A549 (cell line): ENCODE data around the gene SF3B4. TPM values are rescaled to one million over a fixed set of nuclear protein-coding genes. Genes with fewer than 3 reads are reported as not detected.

ENCODE experiments used
- ATAC-seq, 2 experiments: fragments of 200-7000 bp in 1 of 2; fragments of >200 bp in 1 of 2; cut with Nextera tagmentation in 1 of 2; cut with Tn5 transposase in 1 of 2; 3 replicates each; pipeline versions ENCODE4 v1.8.0 to v1.9.1; 2018 to 2020; ENCODE audit warnings: mild to moderate bottlenecking in 1 of 2, moderate library complexity in 1 of 2
- CTCF ChIA-PET: fragments of 300-600 bp; sonication (Branson Sonifier 250); formaldehyde crosslinking; extraction: SDS; loops from one replicate; lab custom pipeline; 2021; ENCODE audit warnings: antibody characterized with exemption, inconsistent platforms; lab: Yijun Ruan, JAX
- POLR2A ChIA-PET: fragments of 350-600 bp; formaldehyde crosslinking; extraction: SDS; loops from one replicate; lab custom pipeline; 2021; ENCODE audit warnings: antibody characterized with exemption, inconsistent platforms; lab: Yijun Ruan, JAX
- DNase-seq, 2 experiments: peaks; one replicate each; pipeline versions ENCODE4 v3.0.0 to v3.0.0-alpha.2; 2011 to 2016; ENCODE audit warnings: low read depth in 1 of 2, low spot score in 1 of 2
- FAIRE-seq: peaks from 2 replicates; lab custom pipeline; 2011; peaks lifted over from hg19 to GRCh38; lab: Jason Lieb, UNC
- H3K27ac ChIP-seq, 2 experiments: fragments of >200 bp; sonication (Bioruptor Twin); formaldehyde crosslinking; 3 replicates each; pipeline ENCODE4 v1.5.1; 2016 to 2017
- H3K4me1 ChIP-seq: fragments of >200 bp; sonication (Bioruptor Twin); formaldehyde crosslinking; 3 replicates; pipeline ENCODE4 v1.6.1; 2016
- H3K4me2 ChIP-seq: fragments of >200 bp; sonication (Bioruptor Twin); formaldehyde crosslinking; 3 replicates; pipeline ENCODE4 v1.6.1; 2016
- H3K4me3 ChIP-seq: fragments of >200 bp; sonication (Bioruptor Twin); formaldehyde crosslinking; 3 replicates; pipeline ENCODE4 v1.5.1; 2016
- H3K9me3 ChIP-seq: fragments of >200 bp; sonication (Bioruptor Twin); formaldehyde crosslinking; 3 replicates; pipeline ENCODE4 v1.6.1; 2016
- BHLHE40 ChIP-seq: IDR thresholded peaks from 2 replicates; pipeline ENCODE4 v1.6.1; 2012; ENCODE audit warnings: low read depth, low read length, inconsistent platforms
- CBX2 ChIP-seq: fragments of 200-600 bp; sonication (generic); IDR thresholded peaks from 2 replicates; pipeline ENCODE4 v1.6.1; 2016; ENCODE audit warnings: low read depth, mild to moderate bottlenecking, borderline replicate concordance
- CBX8 ChIP-seq: fragments of 200-600 bp; sonication (generic); IDR thresholded peaks from 2 replicates; pipeline ENCODE4 v1.6.1; 2016
- CHD2 ChIP-seq: fragments of 150-350 bp; IDR thresholded peaks from 2 replicates; pipeline ENCODE4 v1.6.1; 2014; ENCODE audit warnings: low read length; ENCODE audit not compliant: partially characterized antibody
- CHD4 ChIP-seq: fragments of 200-600 bp; sonication (generic); IDR thresholded peaks from 2 replicates; pipeline ENCODE4 v1.6.1; 2016; ENCODE audit warnings: antibody characterized with exemption, mild to moderate bottlenecking, borderline replicate concordance
- E2F6 ChIP-seq: IDR thresholded peaks from 2 replicates; pipeline ENCODE4 v1.6.1; 2012; ENCODE audit warnings: low read depth, borderline replicate concordance
- EHF ChIP-seq: fragments of 250-450 bp; sonication (Bioruptor Pico); IDR thresholded peaks from 2 replicates; pipeline ENCODE4 v1.5.0; 2020; ENCODE audit warnings: mild to moderate bottlenecking
- FOSB ChIP-seq: fragments of 250-450 bp; sonication (Bioruptor Pico); IDR thresholded peaks from 2 replicates; pipeline ENCODE4 v1.5.0; 2020; ENCODE audit warnings: mild to moderate bottlenecking, moderate library complexity
- FOXS1 ChIP-seq: fragments of 250-450 bp; sonication (Bioruptor Pico); IDR thresholded peaks from 2 replicates; pipeline ENCODE4 v1.5.0; 2020; ENCODE audit warnings: mild to moderate bottlenecking, moderate library complexity
- HDAC2 ChIP-seq: fragments of 200-600 bp; sonication (generic); IDR thresholded peaks from 2 replicates; pipeline ENCODE4 v1.6.1; 2016
- HOXA7 ChIP-seq: fragments of 250-450 bp; sonication (Bioruptor Pico); IDR thresholded peaks from 2 replicates; pipeline ENCODE4 v1.5.0; 2020; ENCODE audit warnings: mild to moderate bottlenecking, moderate library complexity
- HOXB13 ChIP-seq: fragments of 250-450 bp; sonication (Bioruptor Pico); IDR thresholded peaks from 2 replicates; pipeline ENCODE4 v1.5.0; 2020; ENCODE audit warnings: low read depth, mild to moderate bottlenecking, moderate library complexity
- HOXB5 ChIP-seq: fragments of 250-450 bp; sonication (Bioruptor Pico); IDR thresholded peaks from 2 replicates; pipeline ENCODE4 v1.5.0; 2020; ENCODE audit warnings: mild to moderate bottlenecking, moderate library complexity
- KDM5A ChIP-seq: fragments of 200-600 bp; sonication (generic); IDR thresholded peaks from 2 replicates; pipeline ENCODE4 v1.6.1; 2016; ENCODE audit warnings: antibody characterized with exemption, mild to moderate bottlenecking
- MAFK ChIP-seq: fragments of 450-650 bp; IDR thresholded peaks from 2 replicates; pipeline ENCODE4 v1.6.1; 2014; ENCODE audit not compliant: partially characterized antibody
- RAD21 ChIP-seq, 2 experiments: fragments of >200 bp in 1 of 2; sonication (Bioruptor Twin) in 1 of 2; formaldehyde crosslinking in 1 of 2; IDR thresholded peaks in 1 of 2; conservative IDR thresholded peaks in 1 of 2; 2 replicates in 1 of 2; 3 replicates in 1 of 2; pipeline ENCODE4 v1.6.1; 2012 to 2018; ENCODE audit warnings: inconsistent platforms in 1 of 2
- RCOR1 ChIP-seq: fragments of 150-350 bp; IDR thresholded peaks from 2 replicates; pipeline ENCODE4 v1.6.1; 2014; ENCODE audit warnings: antibody characterized with exemption, low read length, low read depth
- REST ChIP-seq: fragments of 200-600 bp; sonication (generic); IDR thresholded peaks from 2 replicates; pipeline ENCODE4 v1.6.1; 2016; ENCODE audit warnings: antibody characterized with exemption, mild to moderate bottlenecking, moderate library complexity
- RNF2 ChIP-seq: fragments of 200-600 bp; sonication (generic); IDR thresholded peaks from 2 replicates; pipeline ENCODE4 v1.6.1; 2016; ENCODE audit warnings: low read depth, mild to moderate bottlenecking, antibody characterized with exemption, moderate library complexity, borderline replicate concordance
- SMC3 ChIP-seq: fragments of >200 bp; sonication (Bioruptor Twin); formaldehyde crosslinking; IDR thresholded peaks from 3 replicates; pipeline ENCODE4 v1.6.1; 2018; ENCODE audit warnings: inconsistent platforms
- SREBF2 ChIP-seq: fragments of 450-650 bp; IDR thresholded peaks from 2 replicates; pipeline ENCODE4 v1.6.1; 2014; ENCODE audit warnings: mild to moderate bottlenecking, moderate library complexity
- TFCP2L1 ChIP-seq: fragments of 250-450 bp; sonication (Bioruptor Pico); IDR thresholded peaks from 2 replicates; pipeline ENCODE4 v1.5.0; 2021; ENCODE audit warnings: mild to moderate bottlenecking
- TP53 ChIP-seq: fragments of 250-450 bp; sonication (Bioruptor Pico); IDR thresholded peaks from 2 replicates; pipeline ENCODE4 v1.5.0; 2021; ENCODE audit warnings: mild to moderate bottlenecking, moderate library complexity
- ZC3H11A ChIP-seq: fragments of 450-650 bp; IDR thresholded peaks from 2 replicates; pipeline ENCODE4 v1.6.1; 2014; ENCODE audit warnings: antibody characterized with exemption, mild to moderate bottlenecking
- WGBS: methylation state at CpG from one replicate; pipeline ENCODE4 v1.1.6; 2017; ENCODE audit errors: missing lambda C conversion rate; 5-methylcytosine and 5-hydroxymethylcytosine counted together
- polyA plus RNA-seq, 4 experiments: library from polyadenylated mRNA; depleted of rRNA in 3 of 4; stranded (reverse); fragments of >200 nt; fragmentation: RNase III in 1 of 4; extraction: RNeasy Plus Mini Kit Qiagen cat#74134 plus additional on column Dnase treatment in 1 of 4; gene quantifications; 2 replicates in 3 of 4; 3 replicates in 1 of 4; pipeline ENCODE4 v1.2.3, GENCODE V29; 2011 to 2017

Gene SF3B4
- polyA plus RNA-seq, 2 of the 4 experiments (the other 2 are of a cell fraction): 71.2 to 94.6 TPM

- no peaks in the 10 kb centered on the region for H3K9me3 ChIP-seq
- H3K4me1 ChIP-seq: peaks cover 32% of the 10 kb centered on the region
- 95% methylated on average over 4 of the region's 4 CpGs for WGBS
- no peak for FAIRE-seq
- DNase-seq: no peak
- H3K27ac ChIP-seq: no peak overlapping the region
- ChIA-PET CTCF (interaction anchor here (0.6 to 2.7 kb wide), 3 partner anchors 9 to 45 kb away, joined by 3 to 12 read pairs (median 4); a partner anchor contains a TSS), POLR2A (no interaction called here)
- no peak overlapping the region for H3K4me3 ChIP-seq
- H3K4me2 ChIP-seq: no peak overlapping the region
- no peak for ATAC-seq
- TF ChIP-seq FOSB: no peak
- no peak for TF ChIP-seq BHLHE40
- no peak for TF ChIP-seq TFCP2L1 (CRISPR knock-in tag)
- no peak for TF ChIP-seq RAD21 (conservative IDR thresholded peaks at IDR 0.05 in 1 of 2, IDR thresholded peaks at IDR 0.05 in 1 of 2)
- no peak for TF ChIP-seq HOXB13
- TF ChIP-seq HDAC2: no peak
- no peak for TF ChIP-seq MAFK
- no peak for TF ChIP-seq ZC3H11A
- TF ChIP-seq KDM5A: no peak
- TF ChIP-seq E2F6: no peak
- no peak for TF ChIP-seq SREBF2
- no peak for TF ChIP-seq EHF (CRISPR knock-in tag)
- TF ChIP-seq, all 56 proteins: peak for 0
These were observed 5.6 kb upstream of the SF3B4 start for GRCh38 chr1:149933208-149933607.

- ChIA-PET CTCF (interaction anchor here (0.7 to 2.7 kb wide), 4 partner anchors 9 to 1063 kb away, joined by 3 to 12 read pairs (median 4); a partner anchor contains a TSS), POLR2A (no interaction called here)
- H3K4me1 ChIP-seq: peaks cover 25% of the 10 kb centered on the region
- DNase-seq: no peak
- 92% methylated on average over 8 of the region's 8 CpGs for WGBS
- no peak overlapping the region for H3K27ac ChIP-seq
- H3K9me3 ChIP-seq: no peaks in the 10 kb centered on the region
- H3K4me2 ChIP-seq: no peak overlapping the region
- ATAC-seq: no peak
- FAIRE-seq: no peak
- no peak overlapping the region for H3K4me3 ChIP-seq
- TF ChIP-seq RNF2: no peak
- TF ChIP-seq ZC3H11A: no peak
- no peak for TF ChIP-seq CBX2
- TF ChIP-seq SMC3: no peak
- TF ChIP-seq REST: no peak
These were observed 4.9 kb upstream of the SF3B4 start for GRCh38 chr1:149932474-149932873.

GRCh38 chr1:149931212-149931790, 3.7 kb upstream of the SF3B4 start:
- CTCF ChIA-PET: interaction anchor here (0.6 to 1.6 kb wide), 6 partner anchors 8 to 256 kb away, joined by 3 to 5 read pairs (median 3); a partner anchor contains a TSS
- no peak for DNase-seq
- Histone ChIP-seq H3K4me2 (no peak overlapping the region), H3K4me3 (no peak overlapping the region), H3K4me1 (peaks cover 26% of the 10 kb centered on the region), H3K9me3 (no peaks in the 10 kb centered on the region), H3K27ac (no peak overlapping the region)
- no peak for FAIRE-seq
- 77% methylated on average over 13 of the region's 13 CpGs for WGBS
- ATAC-seq: no peak
- POLR2A ChIA-PET: interaction anchor here (0.6 kb wide), 1 partner anchor 9 kb away, joined by 4 read pairs; no protein-coding TSS in a partner anchor
- no peak for TF ChIP-seq CBX8
- TF ChIP-seq HDAC2: no peak
- TF ChIP-seq ZC3H11A: no peak
- no peak for TF ChIP-seq CHD2
- no peak for TF ChIP-seq RCOR1
- no peak for TF ChIP-seq HOXA7 (CRISPR knock-in tag)
- TF ChIP-seq FOXS1: no peak
- TF ChIP-seq HOXB5: no peak
- no peak for TF ChIP-seq REST
- no peak for TF ChIP-seq CHD4
- TF ChIP-seq E2F6: no peak
- no peak for TF ChIP-seq FOSB
- no peak for TF ChIP-seq MAFK
- no peak for TF ChIP-seq TP53 (CRISPR knock-in tag)
